Measurements from ENCODE around the gene DAPK1.

GRCh38 chr9:87698069-87698809 is 200.6 kb downstream of the DAPK1 start:
- TF ChIP-seq FOXM1 (IDR thresholded peaks at IDR 0.05; ENCODE audit: borderline replicate concordance, low read depth) (no peak), REST (IDR thresholded peaks at IDR 0.05; ENCODE audit: low read depth) (no peak), TAF1 (IDR thresholded peaks at IDR 0.05; ENCODE audit: low read depth) (no peak)

Data from Ishikawa (cell line).